Smooth muscle cell (in vitro differentiated cells): ENCODE measurements around the gene CLIC4. TPM values are rescaled to one million over a fixed set of nuclear protein-coding genes. Genes with fewer than 3 reads are reported as not detected.

Source experiments
- DNase-seq: peaks from one replicate; lab custom pipeline; 2025; ENCODE audit not compliant: unreplicated experiment; lab: John Stamatoyannopoulos, UW
- H2AFZ ChIP-seq: fragments of 200-600 bp; sonication (generic); 2 replicates; pipeline ENCODE4 v1.6.0; 2016; ENCODE audit warnings: antibody characterized with exemption, low read depth, mild to moderate bottlenecking
- H3F3A ChIP-seq: fragments of 200-600 bp; sonication (generic); 2 replicates; pipeline ENCODE4 v1.6.0; 2017; ENCODE audit warnings: antibody characterized with exemption, low read depth
- H3K27ac ChIP-seq: fragments of 200-600 bp; sonication (generic); 2 replicates; pipeline ENCODE4 v1.5.1; 2016; ENCODE audit warnings: low read depth, mild to moderate bottlenecking
- H3K27me3 ChIP-seq: fragments of 200-600 bp; sonication (generic); 2 replicates; pipeline ENCODE4 v1.6.1; 2016; ENCODE audit warnings: low read depth, mild to moderate bottlenecking
- H3K36me3 ChIP-seq: fragments of 200-600 bp; sonication (generic); 2 replicates; pipeline ENCODE4 v1.5.1; 2016; ENCODE audit warnings: low read depth
- H3K4me1 ChIP-seq: fragments of 200-600 bp; sonication (generic); 2 replicates; pipeline ENCODE4 v1.5.1; 2016; ENCODE audit warnings: low read depth
- H3K4me2 ChIP-seq: fragments of 200-600 bp; sonication (generic); 2 replicates; pipeline ENCODE4 v1.6.0; 2016; ENCODE audit warnings: mild to moderate bottlenecking
- H3K4me3 ChIP-seq: fragments of 200-600 bp; sonication (generic); 2 replicates; pipeline ENCODE4 v1.5.1; 2016; ENCODE audit warnings: mild to moderate bottlenecking
- H3K79me2 ChIP-seq: fragments of 200-600 bp; sonication (generic); 2 replicates; pipeline ENCODE4 v1.6.0; 2016; ENCODE audit warnings: low read depth, mild to moderate bottlenecking
- H3K9ac ChIP-seq: fragments of 200-600 bp; sonication (generic); 2 replicates; pipeline ENCODE4 v1.6.0; 2016; ENCODE audit warnings: low read depth
- H3K9me3 ChIP-seq: fragments of 200-600 bp; sonication (generic); replicated peaks from 2 replicates; pipeline ENCODE4 v1.5.1; 2016; ENCODE audit warnings: low read depth
- H4K20me1 ChIP-seq: fragments of 200-600 bp; sonication (generic); 2 replicates; pipeline ENCODE4 v1.6.0; 2016; ENCODE audit warnings: low read depth
- CTCF ChIP-seq: fragments of 200-600 bp; sonication (generic); IDR thresholded peaks from 2 replicates; pipeline ENCODE4 v1.5.1; 2017; ENCODE audit warnings: borderline replicate concordance, mild to moderate bottlenecking, antibody characterized with exemption; ENCODE audit not compliant: insufficient read depth, poor library complexity, severe bottlenecking
- WGBS: methylation state at CpG from one replicate; pipeline ENCODE4 v1.1.7; 2016; ENCODE audit warnings: low lambda C conversion rate; 5-methylcytosine and 5-hydroxymethylcytosine counted together
- polyA plus RNA-seq: library from polyadenylated mRNA; unstranded; fragments of >200 nt; fragmentation: Nextera tagmentation; extraction: Ambion mirVana; gene quantifications from 2 replicates; pipeline ENCODE4 v1.2.1, GENCODE V29; 2016
- total RNA-seq: library from RNA; depleted of rRNA; stranded (reverse); fragments of >200 nt; gene quantifications from 2 replicates; pipeline ENCODE4 v1.2.3, GENCODE V29; 2014

The CLIC4 gene
- total and polyA plus RNA-seq, 2 experiments from 2014 or later, result 151 to 389 TPM

- TF ChIP-seq CTCF, result no peak
- no peaks in the 10 kb centered on the region for H3K9me3 ChIP-seq
- no peak overlapping the region for H3K9ac ChIP-seq
- H3K27ac ChIP-seq, result no peak overlapping the region
- H3K27me3 ChIP-seq, result no peaks in the 10 kb centered on the region
- H3K4me2 ChIP-seq, result no peak overlapping the region
- H3K79me2 ChIP-seq, result no peaks in the 10 kb centered on the region
- no peak overlapping the region for H3K4me3 ChIP-seq
- no peaks in the 10 kb centered on the region for H3F3A ChIP-seq
- H4K20me1 ChIP-seq, result no peaks in the 10 kb centered on the region
- no peaks in the 10 kb centered on the region for H3K36me3 ChIP-seq
- no peaks in the 10 kb centered on the region for H3K4me1 ChIP-seq
- no peak for DNase-seq
- no peak overlapping the region for H2AFZ ChIP-seq
- 81% methylated on average over 8 of the region's 8 CpGs for WGBS
Measured at GRCh38 chr1:24714859-24715520, 30.3 kb upstream of the CLIC4 start.

GRCh38 chr1:24715658-24716057 is 29.6 kb upstream of the CLIC4 start:
- Histone ChIP-seq H2AFZ (no peak overlapping the region), H3K79me2 (no peaks in the 10 kb centered on the region), H3K27me3 (no peaks in the 10 kb centered on the region), H3K36me3 (no peaks in the 10 kb centered on the region), H3K9me3 (no peaks in the 10 kb centered on the region), H3K4me2 (no peak overlapping the region), H3F3A (no peaks in the 10 kb centered on the region), H3K27ac (no peak overlapping the region), H4K20me1 (no peaks in the 10 kb centered on the region), H3K4me3 (no peak overlapping the region), H3K9ac (no peak overlapping the region), H3K4me1 (no peaks in the 10 kb centered on the region)
- 97% methylated on average over 7 of the region's 7 CpGs for WGBS
- no peak for DNase-seq
- TF ChIP-seq CTCF, result no peak

GRCh38 chr1:24717887-24718650 is 27.2 kb upstream of the CLIC4 start:
- TF ChIP-seq CTCF, result no peak
- Histone ChIP-seq H3K27me3 (no peaks in the 10 kb centered on the region), H3K9me3 (no peaks in the 10 kb centered on the region), H3K79me2 (no peaks in the 10 kb centered on the region), H3K36me3 (no peaks in the 10 kb centered on the region), H3K27ac (no peak overlapping the region), H3K9ac (no peak overlapping the region), H4K20me1 (no peaks in the 10 kb centered on the region), H3K4me1 (no peaks in the 10 kb centered on the region), H3K4me2 (no peak overlapping the region), H3K4me3 (no peak overlapping the region), H2AFZ (no peak overlapping the region), H3F3A (no peaks in the 10 kb centered on the region)
- DNase-seq, result no peak
- WGBS, result 98% methylated on average over 8 of the region's 8 CpGs
